Duodenal mucosa (tissue), 2 donors: ENCODE measurements around the gene LDB3.
"Not testable (repeated sequence)": the region's sequence is repeated elsewhere in the genome, so short reads cannot be mapped to it uniquely, and the experiment has no call there.

ENCODE experiments used
- H3K27ac ChIP-seq: one replicate; pipeline ENCODE4 v1.7.0; 2013; ENCODE audit warnings: low read depth, low read length
- H3K27me3 ChIP-seq, 2 donors: one replicate each; pipeline ENCODE4 v1.7.0; 2013; ENCODE audit warnings: low read length in 2 of 2, control low read depth in 1 of 2; ENCODE audit not compliant: insufficient read depth in 2 of 2, control insufficient read depth in 1 of 2
- H3K36me3 ChIP-seq, 2 donors: one replicate each; pipeline ENCODE4 v1.7.0; 2013; ENCODE audit warnings: low read length in 2 of 2, control low read depth in 1 of 2; ENCODE audit not compliant: insufficient read depth in 2 of 2, control insufficient read depth in 1 of 2
- H3K4me1 ChIP-seq, 2 donors: one replicate each; pipeline ENCODE4 v1.7.0; 2013; ENCODE audit warnings: low read length in 2 of 2, control low read depth in 1 of 2; ENCODE audit not compliant: insufficient read depth in 2 of 2, control insufficient read depth in 1 of 2
- H3K4me3 ChIP-seq, 2 donors: one replicate each; pipeline ENCODE4 v1.7.0; 2013; ENCODE audit warnings: low read length in 2 of 2, low read depth in 1 of 2
- H3K9ac ChIP-seq, 2 donors: one replicate each; pipeline ENCODE4 v1.7.0; 2013; ENCODE audit warnings: low read length in 2 of 2, low read depth in 1 of 2
- H3K9me3 ChIP-seq, 2 donors: one replicate each; pipeline ENCODE4 v1.7.0; 2013; ENCODE audit warnings: low read length in 2 of 2, control low read depth in 1 of 2; ENCODE audit not compliant: control insufficient read depth in 1 of 2

Gene LDB3

GRCh38 chr10:86726677-86726999 is 58.3 kb downstream of the LDB3 start:
- no peak overlapping the region for H3K4me3 ChIP-seq
- no peak overlapping the region for H3K27ac ChIP-seq
- H3K9me3 ChIP-seq = no peaks in the 10 kb centered on the region
- H3K9ac ChIP-seq = no peak overlapping the region
- no peaks in the 10 kb centered on the region for H3K27me3 ChIP-seq
- H3K4me1 ChIP-seq = peaks cover 16 to 18% of the 10 kb centered on the region in 2 donors
- no peaks in the 10 kb centered on the region for H3K36me3 ChIP-seq

DNA sequence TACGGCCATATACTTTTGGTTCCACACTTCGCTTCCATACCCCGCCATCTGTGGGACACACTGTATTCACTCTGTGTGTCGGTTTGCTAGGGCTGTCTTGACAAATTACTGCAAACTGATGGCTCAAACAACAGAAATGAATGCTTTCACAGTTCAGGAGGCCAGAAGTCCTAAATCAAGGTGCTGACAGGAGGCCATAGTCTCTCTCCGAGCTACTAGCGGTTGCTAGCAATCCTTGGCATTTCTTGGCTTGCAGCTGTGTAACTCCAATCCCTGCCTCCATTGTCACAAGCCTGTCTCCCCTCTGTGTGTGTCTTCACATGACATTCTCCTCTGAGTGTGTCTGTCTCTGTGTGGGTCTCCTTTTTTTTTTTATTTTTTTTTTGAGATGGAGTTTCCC is 59.2 kb downstream of the LDB3 start:
- H3K4me3 ChIP-seq = no peak overlapping the region
- H3K27ac ChIP-seq = no peak overlapping the region
- no peaks in the 10 kb centered on the region for H3K9me3 ChIP-seq
- peaks cover 16 to 18% of the 10 kb centered on the region in 2 donors for H3K4me1 ChIP-seq
- H3K9ac ChIP-seq = no peak overlapping the region
- H3K27me3 ChIP-seq = no peaks in the 10 kb centered on the region
- no peaks in the 10 kb centered on the region for H3K36me3 ChIP-seq

DNA sequence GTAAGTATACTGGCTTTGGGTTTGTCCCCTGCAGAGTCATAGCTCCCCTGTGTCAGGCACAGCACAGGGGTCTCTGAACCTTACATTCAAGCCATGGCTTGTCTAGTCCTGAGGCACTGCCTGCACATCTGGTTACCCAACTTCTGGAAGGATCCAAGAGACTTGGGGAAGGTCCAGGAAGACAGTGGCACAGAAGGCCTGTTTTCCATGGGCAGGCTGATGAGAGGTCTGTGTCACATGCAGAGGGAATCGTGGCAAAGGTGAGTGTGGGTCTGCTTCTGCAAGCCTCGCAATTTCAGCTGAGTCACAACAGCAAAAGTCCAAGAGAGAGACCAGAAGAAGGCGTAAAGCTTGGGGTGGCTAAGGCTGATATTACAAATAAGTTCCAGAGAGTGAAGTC is 59.7 kb downstream of the LDB3 start:
- Histone ChIP-seq H3K36me3 (no peaks in the 10 kb centered on the region), H3K4me3 (no peak overlapping the region), H3K9me3 (no peaks in the 10 kb centered on the region), H3K27me3 (no peaks in the 10 kb centered on the region), H3K9ac (no peak overlapping the region), H3K27ac (no peak overlapping the region), H3K4me1 (peaks cover 14 to 17% of the 10 kb centered on the region in 2 donors)

DNA sequence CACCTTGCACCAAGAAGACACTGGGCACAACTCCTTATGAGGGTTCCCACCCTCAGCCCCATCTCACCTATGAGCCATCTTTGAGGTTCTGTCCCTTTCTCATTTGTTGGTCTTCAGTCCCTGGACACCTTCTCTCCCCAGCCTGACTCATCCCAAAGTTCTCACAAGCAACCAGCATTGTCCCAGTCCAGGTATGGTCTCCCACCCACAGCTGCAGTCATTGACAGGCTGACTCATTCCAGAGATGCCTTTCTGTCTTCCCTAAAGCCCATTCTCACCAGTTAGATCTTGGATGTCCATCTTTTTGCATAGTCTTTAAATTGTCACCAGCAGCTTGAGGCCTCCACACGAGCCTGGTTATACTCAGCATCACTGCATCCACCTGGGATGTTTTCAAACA is 61.4 kb downstream of the LDB3 start:
- Histone ChIP-seq H3K9me3 (no peaks in the 10 kb centered on the region), H3K36me3 (no peaks in the 10 kb centered on the region), H3K27ac (no peak overlapping the region), H3K4me1 (peaks cover 5 to 14% of the 10 kb centered on the region in 2 donors), H3K4me3 (no peak overlapping the region), H3K27me3 (no peaks in the 10 kb centered on the region), H3K9ac (no peak overlapping the region)

GRCh38 chr10:86730227-86730626 is 61.9 kb downstream of the LDB3 start:
- Histone ChIP-seq H3K4me3 (no peak overlapping the region), H3K9me3 (no peaks in the 10 kb centered on the region), H3K9ac (no peak overlapping the region), H3K36me3 (no peaks in the 10 kb centered on the region), H3K27me3 (no peaks in the 10 kb centered on the region), H3K4me1 (peaks cover 5 to 14% of the 10 kb centered on the region in 2 donors), H3K27ac (no peak overlapping the region)

DNA sequence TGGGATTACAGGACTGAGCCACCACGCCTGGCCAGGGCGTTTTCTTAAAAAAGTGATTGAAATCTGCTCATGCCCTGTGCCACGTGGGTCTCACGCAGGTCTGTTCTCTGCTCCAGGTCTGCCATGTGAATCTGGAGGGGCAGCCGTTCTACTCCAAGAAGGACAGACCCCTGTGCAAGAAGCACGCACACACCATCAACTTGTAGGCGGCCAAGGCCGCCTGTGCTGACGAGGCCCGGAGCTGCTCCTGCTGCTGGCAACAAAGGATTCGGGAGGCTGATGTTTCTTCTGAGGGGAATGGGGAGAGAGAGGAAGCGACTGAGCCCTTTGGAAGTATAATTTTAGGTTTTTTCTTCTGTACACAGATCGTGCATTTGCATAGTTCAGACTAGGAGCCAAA is 64.5 kb downstream of the LDB3 start:
- H3K27ac ChIP-seq = peak overlapping the region; percentile 54
- H3K27me3 ChIP-seq = no peaks in the 10 kb centered on the region
- H3K4me1 ChIP-seq = peaks cover 0 to 8% of the 10 kb centered on the region in 2 donors
- H3K9ac ChIP-seq = no peak overlapping the region
- no peaks in the 10 kb centered on the region for H3K9me3 ChIP-seq
- no peaks in the 10 kb centered on the region for H3K36me3 ChIP-seq
- no peak overlapping the region for H3K4me3 ChIP-seq

DNA sequence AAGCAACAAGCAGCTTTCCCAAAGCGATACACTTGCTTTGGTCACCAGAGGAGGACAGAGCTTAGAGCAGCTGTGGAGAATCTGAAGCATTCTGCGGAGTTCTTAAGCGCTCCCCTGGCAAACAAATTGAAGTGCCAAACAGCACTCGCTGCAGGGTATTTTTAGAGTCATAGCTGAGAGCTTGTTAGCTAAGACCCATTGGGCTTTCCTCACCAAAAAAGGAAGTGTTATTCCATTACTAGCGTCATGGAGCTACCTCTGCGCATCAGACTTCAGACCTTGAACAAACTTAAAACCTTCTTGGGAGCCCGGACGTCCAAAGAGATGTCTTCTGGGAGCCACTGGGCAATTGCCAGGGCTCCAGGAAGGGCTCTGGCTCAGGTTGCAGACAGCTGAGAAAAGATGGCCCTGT is 65.0 kb downstream of the LDB3 start:
- H3K9me3 ChIP-seq = no peaks in the 10 kb centered on the region
- peaks cover 0 to 8% of the 10 kb centered on the region in 2 donors for H3K4me1 ChIP-seq
- no peak overlapping the region for H3K9ac ChIP-seq
- H3K27me3 ChIP-seq = no peaks in the 10 kb centered on the region
- no peak overlapping the region for H3K27ac ChIP-seq
- H3K4me3 ChIP-seq = no peak overlapping the region
- H3K36me3 ChIP-seq = no peaks in the 10 kb centered on the region

- Histone ChIP-seq H3K27me3 (no peaks in the 10 kb centered on the region), H3K27ac (no peak overlapping the region), H3K36me3 (no peaks in the 10 kb centered on the region), H3K9ac (no peak overlapping the region), H3K9me3 (no peaks in the 10 kb centered on the region), H3K4me3 (no peak overlapping the region), H3K4me1 (peaks cover 0 to 8% of the 10 kb centered on the region in 2 donors)
Measured at GRCh38 chr10:86734207-86734988, 66.1 kb downstream of the LDB3 start.

DNA sequence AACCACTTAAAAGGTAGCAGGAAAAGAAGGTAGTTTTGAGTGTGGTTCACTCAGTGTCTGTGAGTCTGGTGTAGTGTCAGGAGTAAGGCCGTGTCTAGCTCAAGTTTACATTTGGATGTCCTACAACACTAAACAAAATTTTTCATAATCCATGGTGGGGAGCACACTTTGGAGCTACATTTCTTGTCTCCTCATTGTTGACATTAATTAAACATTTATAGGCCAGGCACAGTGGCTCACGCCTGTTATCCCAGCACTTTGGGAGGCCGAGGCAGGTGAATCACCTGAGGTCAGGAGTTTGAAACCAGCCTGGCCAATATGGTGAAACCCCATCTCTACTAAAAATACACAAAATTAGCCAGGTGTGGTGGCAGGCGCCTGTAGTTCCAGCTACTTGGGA is 67.0 kb downstream of the LDB3 start:
- H3K27me3 ChIP-seq, H3K36me3 ChIP-seq, H3K9me3 ChIP-seq, H3K27ac ChIP-seq, H3K9ac ChIP-seq, H3K4me3 ChIP-seq, H3K4me1 ChIP-seq: not testable (repeated sequence)

- H3K9me3 ChIP-seq = no peaks in the 10 kb centered on the region
- no peaks in the 10 kb centered on the region for H3K27me3 ChIP-seq
- peaks cover 4 to 6% of the 10 kb centered on the region in 2 donors for H3K4me1 ChIP-seq
- no peak overlapping the region for H3K27ac ChIP-seq
- no peaks in the 10 kb centered on the region for H3K36me3 ChIP-seq
- H3K4me3 ChIP-seq = no peak overlapping the region
- H3K9ac ChIP-seq = no peak overlapping the region
Measured at GRCh38 chr10:86742230-86742629, 73.9 kb downstream of the LDB3 start.
